Measurements from ENCODE around the gene ONECUT3. TPM values are rescaled to one million over a fixed set of nuclear protein-coding genes. Genes with fewer than 3 reads are reported as not detected.
"Not testable (repeated sequence)": the region's sequence is repeated elsewhere in the genome, so short reads cannot be mapped to it uniquely, and the experiment has no call there.

Gene ONECUT3
- polyA plus RNA-seq, 1 donor (not counting 4 experiments of a cell fraction or from before 2014, with no cell fraction given), result 0.01 TPM

GRCh38 chr19:1705367-1705766 is 47.9 kb upstream of the ONECUT3 start:
- Histone ChIP-seq H3K9ac (ENCODE audit: control insufficient read depth, extremely low read depth, insufficient read depth, low read length) (no peak overlapping the region), H2AFZ (ENCODE audit: control insufficient read depth, low read length) (no peak overlapping the region), H3K4me2 (ENCODE audit: control insufficient read depth, extremely low read depth, insufficient read depth, low read depth, low read length) (no peak overlapping the region), H3K4me3 (ENCODE audit: control insufficient read depth in 2 of 3, extremely low read depth in 1 of 3, insufficient read depth in 2 of 3, low read depth in 1 of 3, low read length in 3 of 3) (no peak overlapping the region), H3K9me3 (ENCODE audit: control insufficient read depth, low read depth, low read length) (peaks cover 2% of the 10 kb centered on the region), H3K27ac (ENCODE audit: control insufficient read depth, insufficient read depth, low read length) (no peak overlapping the region), H3K36me3 (ENCODE audit: control insufficient read depth in 2 of 2, extremely low read depth in 1 of 2, insufficient read depth in 2 of 2, low read length in 2 of 2) (no peaks in the 10 kb centered on the region), H3K9me1 (ENCODE audit: control insufficient read depth, extremely low read depth, insufficient read depth, low read length) (no peaks in the 10 kb centered on the region), H4K20me1 (ENCODE audit: control insufficient read depth, extremely low read depth, insufficient read depth, low read length) (no peaks in the 10 kb centered on the region), H3K79me2 (ENCODE audit: control insufficient read depth, insufficient read depth, low read length) (no peaks in the 10 kb centered on the region), H3K27me3 (ENCODE audit: control insufficient read depth, extremely low read depth, insufficient read depth, low read length) (peaks cover 21% of the 10 kb centered on the region), H3K4me1 (ENCODE audit: control insufficient read depth, extremely low read depth, insufficient read depth, low read length) (peaks cover 4% of the 10 kb centered on the region)
- DNase-seq (ENCODE audit: low read depth, low spot score), result no peak
- FAIRE-seq, result no peak
- dilution Hi-C loops (cut with MboI; ENCODE audit: extremely low pct_ligation_motif_present, low sequenced_read_pairs), result no loop called here
- TF ChIP-seq CTCF (optimal IDR thresholded peaks at IDR 0.05 in 1 of 3, IDR thresholded peaks at IDR 0.05 in 1 of 3, conservative IDR thresholded peaks at IDR 0.05 in 1 of 3; ENCODE audit: extremely low read depth in 1 of 3, insufficient read depth in 2 of 3, low read length in 3 of 3) (no peak), EZH2 (IDR thresholded peaks at IDR 0.05; ENCODE audit: low read length) (no peak)

- FAIRE-seq; H3K36me3 ChIP-seq (ENCODE audit: control insufficient read depth in 2 of 2, extremely low read depth in 1 of 2, insufficient read depth in 2 of 2, low read length in 2 of 2); H3K4me3 ChIP-seq (ENCODE audit: control insufficient read depth in 2 of 3, extremely low read depth in 1 of 3, insufficient read depth in 2 of 3, low read depth in 1 of 3, low read length in 3 of 3); H3K27me3 ChIP-seq (ENCODE audit: control insufficient read depth, extremely low read depth, insufficient read depth, low read length); H3K9me1 ChIP-seq (ENCODE audit: control insufficient read depth, extremely low read depth, insufficient read depth, low read length); H3K4me1 ChIP-seq (ENCODE audit: control insufficient read depth, extremely low read depth, insufficient read depth, low read length); H4K20me1 ChIP-seq (ENCODE audit: control insufficient read depth, extremely low read depth, insufficient read depth, low read length); H3K27ac ChIP-seq (ENCODE audit: control insufficient read depth, insufficient read depth, low read length); H3K9me3 ChIP-seq (ENCODE audit: control insufficient read depth, low read depth, low read length); H3K9ac ChIP-seq (ENCODE audit: control insufficient read depth, extremely low read depth, insufficient read depth, low read length); DNase-seq (ENCODE audit: low read depth, low spot score); H3K4me2 ChIP-seq (ENCODE audit: control insufficient read depth, extremely low read depth, insufficient read depth, low read depth, low read length); dilution Hi-C loops (cut with MboI; ENCODE audit: extremely low pct_ligation_motif_present, low sequenced_read_pairs); H3K79me2 ChIP-seq (ENCODE audit: control insufficient read depth, insufficient read depth, low read length); H2AFZ ChIP-seq (ENCODE audit: control insufficient read depth, low read length): not testable (repeated sequence)
These were observed 46.7 kb upstream of the ONECUT3 start for GRCh38 chr19:1706646-1707045.

- Histone ChIP-seq H3K27me3 (ENCODE audit: control insufficient read depth, extremely low read depth, insufficient read depth, low read length) (peaks cover 3% of the 10 kb centered on the region), H3K4me3 (ENCODE audit: control insufficient read depth in 2 of 3, extremely low read depth in 1 of 3, insufficient read depth in 2 of 3, low read depth in 1 of 3, low read length in 3 of 3) (no peak overlapping the region), H2AFZ (ENCODE audit: control insufficient read depth, low read length) (no peak overlapping the region), H3K36me3 (ENCODE audit: control insufficient read depth in 2 of 2, extremely low read depth in 1 of 2, insufficient read depth in 2 of 2, low read length in 2 of 2) (no peaks in the 10 kb centered on the region), H3K79me2 (ENCODE audit: control insufficient read depth, insufficient read depth, low read length) (no peaks in the 10 kb centered on the region), H3K4me1 (ENCODE audit: control insufficient read depth, extremely low read depth, insufficient read depth, low read length) (peaks cover 4% of the 10 kb centered on the region), H4K20me1 (ENCODE audit: control insufficient read depth, extremely low read depth, insufficient read depth, low read length) (no peaks in the 10 kb centered on the region), H3K9me1 (ENCODE audit: control insufficient read depth, extremely low read depth, insufficient read depth, low read length) (no peaks in the 10 kb centered on the region), H3K9me3 (ENCODE audit: control insufficient read depth, low read depth, low read length) (peaks cover 2% of the 10 kb centered on the region), H3K4me2 (ENCODE audit: control insufficient read depth, extremely low read depth, insufficient read depth, low read depth, low read length) (no peak overlapping the region), H3K27ac (ENCODE audit: control insufficient read depth, insufficient read depth, low read length) (no peak overlapping the region), H3K9ac (ENCODE audit: control insufficient read depth, extremely low read depth, insufficient read depth, low read length) (no peak overlapping the region)
- no peak for DNase-seq (ENCODE audit: low read depth, low spot score)
- dilution Hi-C loops (cut with MboI; ENCODE audit: extremely low pct_ligation_motif_present, low sequenced_read_pairs), result no loop called here
- TF ChIP-seq CTCF (optimal IDR thresholded peaks at IDR 0.05 in 1 of 3, IDR thresholded peaks at IDR 0.05 in 1 of 3, conservative IDR thresholded peaks at IDR 0.05 in 1 of 3; ENCODE audit: extremely low read depth in 1 of 3, insufficient read depth in 2 of 3, low read length in 3 of 3), result no peak
- TF ChIP-seq EZH2 (IDR thresholded peaks at IDR 0.05; ENCODE audit: low read length), result no peak
- FAIRE-seq, result no peak
These were observed 46.1 kb upstream of the ONECUT3 start for GRCh38 chr19:1707240-1707639.

Measured in keratinocyte (primary cell).